Measurements from ENCODE around the gene ARPC1B. TPM values are rescaled to one million over a fixed set of nuclear protein-coding genes. Genes with fewer than 3 reads are reported as not detected.
A peak's percentile ranks its signal among the peaks of the same experiment; 100 is the strongest.

Gene ARPC1B
- total and polyA plus RNA-seq, 2 of the 8 experiments (the other 6 are each of a cell fraction or from before 2014, with no cell fraction given) = 64.5 to 115 TPM

GRCh38 chr7:99325001-99325493 lies 49.5 kb upstream of the ARPC1B start:
- Histone ChIP-seq H3K18ac (ENCODE audit: extremely low read depth, low read length) (peak overlapping the region; percentile 99), H3K56ac (replicated peaks; ENCODE audit: insufficient read length, low read depth, low read length) (peak overlapping the region; percentile 49), H3K4me2 (ENCODE audit: insufficient read depth in 1 of 2, low read depth in 2 of 2, low read length in 2 of 2) (peak overlapping the region; percentile 72 to 75), H3K27me3 (replicated peaks in 1 of 4; ENCODE audit: control insufficient read depth in 3 of 4, extremely low read depth in 1 of 4, insufficient read depth in 3 of 4, low read length in 3 of 4) (no peaks in the 10 kb centered on the region), H4K20me1 (replicated peaks in 1 of 2; ENCODE audit: control insufficient read depth in 1 of 2, insufficient read depth in 2 of 2, low read length in 2 of 2) (peaks cover 0 to 4% of the 10 kb centered on the region in 2 experiments), H3K23ac (ENCODE audit: insufficient read length) (no peak overlapping the region), H2BK12ac (ENCODE audit: low read depth, low read length) (no peak overlapping the region; the same call in 1 of the 2 replicates), H2BK5ac (ENCODE audit: low read depth, low read length) (peak overlapping the region; percentile 96), H2AFZ (ENCODE audit: low read length) (no peak overlapping the region), H3K79me2 (ENCODE audit: control insufficient read depth in 1 of 2, insufficient read depth in 2 of 2, low read length in 2 of 2) (peaks cover 0 to 34% of the 10 kb centered on the region in 2 experiments; a peak in 3 of 4 replicates), H3K9ac (replicated peaks in 1 of 4; ENCODE audit: extremely low read depth in 1 of 4, low read depth in 3 of 4, low read length in 3 of 4) (peak overlapping the region; percentile 77 to 97 (median 82)), H3K36me3 (ENCODE audit: control insufficient read depth in 2 of 4, insufficient read depth in 4 of 4, low read length in 3 of 4) (no peaks in the 10 kb centered on the region), H3K14ac (ENCODE audit: insufficient read length) (no peak overlapping the region), H4K5ac (ENCODE audit: insufficient read length, low read depth, low read length) (peak overlapping the region; percentile 99), H3K27ac (ENCODE audit: low read depth, low read length) (peak overlapping the region; percentile 74), H4K8ac (ENCODE audit: extremely low read depth, insufficient read depth, low read length) (peak overlapping the region; percentile 90; the same call in 1 of the 2 replicates), H3K4ac (replicated peaks; ENCODE audit: insufficient read length, low read depth, low read length) (peak overlapping the region; percentile 98), H3K4me1 (replicated peaks in 1 of 4; ENCODE audit: control insufficient read depth in 3 of 4, insufficient read depth in 4 of 4, low read length in 3 of 4) (peaks cover 0 to 4% (median under 1%) of the 10 kb centered on the region in 4 experiments; a peak in 2 of 7 replicates), H2BK120ac (replicated peaks; ENCODE audit: low read depth, low read length) (no peak overlapping the region), H3K4me3 (ENCODE audit: extremely low read depth in 1 of 4, insufficient read depth in 2 of 4, low read depth in 3 of 4, low read length in 4 of 4) (peak overlapping the region; percentile 70 to 99 (median 94)), H2BK20ac (ENCODE audit: low read length) (no peak overlapping the region), H3K23me2 (ENCODE audit: low read depth, low read length) (peaks cover 7% of the 10 kb centered on the region), H3K9me3 (ENCODE audit: insufficient read depth in 2 of 2, low read depth in 1 of 2, low read length in 1 of 2) (no peaks in the 10 kb centered on the region), H3K79me1 (ENCODE audit: low read depth, low read length) (no peaks in the 10 kb centered on the region; the same call in 1 of the 2 replicates), H4K91ac (replicated peaks; ENCODE audit: insufficient read length, low read length) (peak overlapping the region; percentile 42), H2AK5ac (ENCODE audit: low read depth, low read length) (no peak overlapping the region), H2BK15ac (ENCODE audit: low read length) (no peak overlapping the region)
- POLR2A ChIA-PET (ENCODE audit: partially characterized antibody) = interaction anchor here (1.2 to 1.6 kb wide), 6 partner anchors 8 to 278 kb away, joined by 3 to 6 read pairs (median 3); partner anchors contain the start of genes BUD31 and PDAP1
- DNase-seq (ENCODE audit: low read depth in 1 of 2, low spot score in 2 of 2) = no peak
- FAIRE-seq = no peak
- CTCF ChIA-PET (ENCODE audit: partially characterized antibody) = interaction anchor here (0.6 to 8.3 kb wide), 5 partner anchors 12 to 288 kb away, joined by 3 to 50 read pairs (median 3); partner anchors contain the start of gene BUD31
- 41% methylated on average over 14 of the region's 14 CpGs; no CpG with 5 or more reads in 1 of the 2 experiments for WGBS, 2 experiments (ENCODE audit: extremely low coverage in 1 of 2, insufficient coverage in 1 of 2, insufficient read length in 1 of 2, insufficient replicate concordance in 2 of 2, low coverage in 1 of 2, low lambda C conversion rate in 2 of 2, missing lambda C conversion rate in 1 of 2)
- no peak for TF ChIP-seq RNF2 (IDR thresholded peaks at IDR 0.05; ENCODE audit: borderline replicate concordance, low read depth, low read length, missing control alignments, poor library complexity, severe bottlenecking)
- TF ChIP-seq KDM5A (IDR thresholded peaks at IDR 0.05; ENCODE audit: low read length) = no peak
- TF ChIP-seq JUN (IDR thresholded peaks at IDR 0.05; ENCODE audit: low read depth, low read length) = no peak
- no peak for TF ChIP-seq TBP (IDR thresholded peaks at IDR 0.05; ENCODE audit: low read depth, low read length)
- TF ChIP-seq CEBPB (IDR thresholded peaks at IDR 0.05; ENCODE audit: low read depth, low read length) = no peak
- no peak for TF ChIP-seq CBX8 (IDR thresholded peaks at IDR 0.05; ENCODE audit: borderline replicate concordance, low read depth, low read length)
- no peak for TF ChIP-seq CREB1 (IDR thresholded peaks at IDR 0.05)
- no peak for TF ChIP-seq FOSL1 (IDR thresholded peaks at IDR 0.05; ENCODE audit: insufficient read depth, low read depth, low read length)
- no peak for TF ChIP-seq USF2 (IDR thresholded peaks at IDR 0.05; ENCODE audit: low read length)
- no peak for TF ChIP-seq MAX (IDR thresholded peaks at IDR 0.05)
- TF ChIP-seq GABPA (IDR thresholded peaks at IDR 0.05; ENCODE audit: borderline replicate concordance, insufficient read depth, low read length) = no peak
- no peak for TF ChIP-seq SIX5 (IDR thresholded peaks at IDR 0.05; ENCODE audit: low read depth, low read length)

Data from H1 (cell line).